ENCODE data around the gene SCYL1.
A peak's percentile ranks its signal among the peaks of the same experiment; 100 is the strongest.

Gene SCYL1

DNA sequence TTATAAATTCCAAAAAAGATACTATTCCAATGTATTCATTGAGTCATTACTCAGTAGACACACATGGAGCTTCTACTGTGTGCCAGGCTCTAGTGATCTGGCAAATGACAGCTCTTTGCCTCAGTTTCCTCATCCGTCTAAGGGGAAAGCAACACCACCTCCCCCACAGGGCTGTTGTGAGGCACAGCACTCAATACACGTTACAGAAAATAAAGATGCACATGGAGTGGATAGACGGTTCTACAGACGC is 32.6 kb upstream of the SCYL1 start:
- DNase-seq (ENCODE audit: low read depth): peak; percentile 18
- TF ChIP-seq POLR2A (IDR thresholded peaks at IDR 0.05; ENCODE audit: extremely low read depth, insufficient read length) (no peak), MYC (IDR thresholded peaks at IDR 0.05; ENCODE audit: low read depth, low read length) (peak; percentile 13; the same call in 1 of the 2 replicates)
- TF ChIP-seq, protein P1, sequence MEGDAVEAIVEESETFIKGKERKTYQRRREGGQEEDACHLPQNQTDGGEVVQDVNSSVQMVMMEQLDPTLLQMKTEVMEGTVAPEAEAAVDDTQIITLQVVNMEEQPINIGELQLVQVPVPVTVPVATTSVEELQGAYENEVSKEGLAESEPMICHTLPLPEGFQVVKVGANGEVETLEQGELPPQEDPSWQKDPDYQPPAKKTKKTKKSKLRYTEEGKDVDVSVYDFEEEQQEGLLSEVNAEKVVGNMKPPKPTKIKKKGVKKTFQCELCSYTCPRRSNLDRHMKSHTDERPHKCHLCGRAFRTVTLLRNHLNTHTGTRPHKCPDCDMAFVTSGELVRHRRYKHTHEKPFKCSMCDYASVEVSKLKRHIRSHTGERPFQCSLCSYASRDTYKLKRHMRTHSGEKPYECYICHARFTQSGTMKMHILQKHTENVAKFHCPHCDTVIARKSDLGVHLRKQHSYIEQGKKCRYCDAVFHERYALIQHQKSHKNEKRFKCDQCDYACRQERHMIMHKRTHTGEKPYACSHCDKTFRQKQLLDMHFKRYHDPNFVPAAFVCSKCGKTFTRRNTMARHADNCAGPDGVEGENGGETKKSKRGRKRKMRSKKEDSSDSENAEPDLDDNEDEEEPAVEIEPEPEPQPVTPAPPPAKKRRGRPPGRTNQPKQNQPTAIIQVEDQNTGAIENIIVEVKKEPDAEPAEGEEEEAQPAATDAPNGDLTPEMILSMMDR (IDR thresholded peaks at IDR 0.05; ENCODE audit: low read depth, low read length): no peak
- TF ChIP-seq, protein P2, sequence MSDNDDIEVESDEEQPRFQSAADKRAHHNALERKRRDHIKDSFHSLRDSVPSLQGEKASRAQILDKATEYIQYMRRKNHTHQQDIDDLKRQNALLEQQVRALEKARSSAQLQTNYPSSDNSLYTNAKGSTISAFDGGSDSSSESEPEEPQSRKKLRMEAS (IDR thresholded peaks at IDR 0.05; ENCODE audit: low read depth, low read length): no peak
- H3K4me3 ChIP-seq (ENCODE audit: low read depth, low read length): no peak overlapping the region

DNA sequence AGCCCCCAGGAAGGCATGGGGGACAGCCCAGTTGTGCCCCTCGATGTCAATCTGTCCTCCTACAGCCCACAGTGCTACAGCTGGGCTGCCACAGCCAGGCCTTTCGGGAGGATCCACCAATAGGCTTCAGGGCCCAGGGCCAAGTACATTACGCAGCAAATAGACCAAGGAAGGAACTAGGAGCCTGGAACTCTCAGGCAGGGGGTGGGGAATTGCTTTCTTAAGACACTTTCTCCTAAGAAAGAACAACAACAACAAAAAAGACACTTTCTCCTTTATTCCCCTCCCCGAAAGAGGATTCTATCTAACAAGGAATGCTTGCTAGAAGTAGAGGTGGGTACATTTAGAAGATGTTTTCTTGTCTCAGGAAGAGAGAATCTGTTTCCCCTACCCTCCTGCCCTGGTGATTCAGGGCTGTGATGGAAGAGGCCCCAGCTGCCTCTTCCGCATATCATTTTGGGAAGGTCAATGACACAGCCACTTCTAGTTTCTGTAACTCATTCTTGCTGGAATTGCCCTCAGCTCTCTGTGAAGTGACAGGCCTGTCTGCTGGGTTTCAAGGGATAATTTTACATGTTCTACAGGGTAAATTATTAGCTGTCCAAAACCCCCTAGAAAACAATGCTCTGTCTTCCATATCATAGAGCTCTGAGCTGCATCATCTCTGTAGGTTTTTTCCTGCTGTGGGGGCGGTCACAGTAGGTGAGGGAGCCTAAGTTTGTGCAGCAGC is 32.1 kb upstream of the SCYL1 start:
- TF ChIP-seq POLR2A (IDR thresholded peaks at IDR 0.05; ENCODE audit: extremely low read depth, insufficient read length) (no peak), MYC (IDR thresholded peaks at IDR 0.05; ENCODE audit: low read depth, low read length) (no peak)
- TF ChIP-seq, protein P2 (IDR thresholded peaks at IDR 0.05; ENCODE audit: low read depth, low read length): no peak
- TF ChIP-seq, protein P1 (IDR thresholded peaks at IDR 0.05; ENCODE audit: low read depth, low read length): no peak
- peak; percentile 63 for DNase-seq (ENCODE audit: low read depth)
- H3K4me3 ChIP-seq (ENCODE audit: low read depth, low read length): no peak overlapping the region

DNA sequence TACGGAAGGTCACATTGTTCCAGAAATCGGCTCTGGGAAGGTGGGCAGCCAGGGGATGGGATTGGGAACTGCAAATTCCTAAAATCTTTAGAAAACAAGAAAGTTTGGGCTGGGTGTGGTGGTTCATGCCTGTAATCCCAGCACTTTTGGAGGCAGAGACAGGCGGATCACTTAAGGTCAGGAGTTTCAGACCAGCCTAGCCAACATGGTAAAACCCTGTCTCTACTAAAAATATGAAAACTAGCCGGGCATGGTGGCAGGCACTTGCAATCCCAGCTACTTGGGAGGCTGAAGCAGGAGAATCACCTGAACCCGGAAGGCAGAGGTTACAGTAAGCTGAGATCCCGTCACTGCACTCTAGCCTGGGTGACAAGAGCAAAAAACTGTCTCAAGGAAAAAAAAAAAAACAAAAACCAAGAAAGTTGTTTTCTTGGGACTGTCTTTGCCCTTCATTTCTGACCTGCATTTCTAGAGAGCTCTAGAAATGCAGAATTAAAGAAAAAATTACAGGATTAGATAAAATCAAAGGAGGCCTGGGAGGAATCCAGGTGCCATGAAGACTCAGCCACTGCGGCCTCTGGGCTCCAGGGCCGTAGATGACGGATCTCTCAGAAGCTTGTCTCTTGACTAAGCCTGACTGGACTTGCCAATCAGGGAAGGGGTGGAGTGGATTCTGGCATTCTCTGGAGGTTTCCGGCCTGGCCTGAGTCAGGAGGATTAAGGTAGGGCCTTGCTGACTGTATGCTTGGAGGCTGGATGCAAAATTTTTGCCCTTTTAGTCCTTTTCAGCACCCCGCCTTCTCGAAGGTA is 31.3 kb upstream of the SCYL1 start:
- peak; percentile 7 for DNase-seq (ENCODE audit: low read depth)
- no peak overlapping the region for H3K4me3 ChIP-seq (ENCODE audit: low read depth, low read length)
- TF ChIP-seq, protein P2 (IDR thresholded peaks at IDR 0.05; ENCODE audit: low read depth, low read length): no peak

DNA sequence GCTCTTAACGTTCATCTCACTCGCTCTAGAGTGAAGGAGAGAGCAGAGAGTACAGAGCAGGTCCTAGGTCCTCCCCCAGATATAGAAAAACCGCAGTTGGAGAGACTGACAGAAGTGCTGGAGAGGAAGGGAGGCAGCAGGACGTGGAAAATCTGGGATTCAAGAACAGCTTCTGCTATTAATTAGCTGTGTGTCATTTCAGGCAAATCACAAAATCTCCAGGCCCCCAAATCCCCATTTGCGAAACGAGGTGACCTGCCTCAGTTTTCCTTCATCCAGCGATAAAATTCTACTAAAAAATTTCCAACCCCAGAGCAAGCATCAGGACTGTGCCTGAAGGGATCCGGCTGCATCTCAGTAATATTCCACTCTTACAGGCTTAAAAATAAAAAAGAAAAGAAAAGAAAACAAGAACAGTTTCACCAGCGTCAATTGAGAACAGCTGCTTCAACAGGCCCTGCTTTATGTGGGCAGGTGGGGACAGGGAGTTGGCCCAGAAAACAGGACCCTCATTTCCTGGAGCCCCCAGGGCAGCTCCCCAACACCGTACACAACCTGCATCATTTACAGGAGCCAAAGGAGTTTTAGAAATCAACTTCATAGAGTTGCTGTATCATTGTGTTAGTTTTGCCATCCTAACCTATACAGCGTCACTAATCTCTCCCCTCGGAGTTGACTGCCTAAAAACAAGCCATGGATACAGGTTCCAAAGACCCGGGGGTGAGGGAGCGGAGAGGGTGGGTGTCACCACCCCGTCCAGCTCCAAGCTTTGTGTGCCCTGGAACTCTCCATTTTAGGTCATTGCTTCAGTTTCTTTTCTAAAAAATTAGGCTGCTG is 28.4 kb upstream of the SCYL1 start:
- DNase-seq (ENCODE audit: low read depth): peak; percentile 46
- peak overlapping the region; percentile 66 for H3K4me3 ChIP-seq (ENCODE audit: low read depth, low read length)
- TF ChIP-seq MYC (IDR thresholded peaks at IDR 0.05; ENCODE audit: low read depth, low read length): no peak
- TF ChIP-seq, protein P2 (IDR thresholded peaks at IDR 0.05; ENCODE audit: low read depth, low read length): peak; percentile 11; the same call in 1 of the 2 replicates

DNA sequence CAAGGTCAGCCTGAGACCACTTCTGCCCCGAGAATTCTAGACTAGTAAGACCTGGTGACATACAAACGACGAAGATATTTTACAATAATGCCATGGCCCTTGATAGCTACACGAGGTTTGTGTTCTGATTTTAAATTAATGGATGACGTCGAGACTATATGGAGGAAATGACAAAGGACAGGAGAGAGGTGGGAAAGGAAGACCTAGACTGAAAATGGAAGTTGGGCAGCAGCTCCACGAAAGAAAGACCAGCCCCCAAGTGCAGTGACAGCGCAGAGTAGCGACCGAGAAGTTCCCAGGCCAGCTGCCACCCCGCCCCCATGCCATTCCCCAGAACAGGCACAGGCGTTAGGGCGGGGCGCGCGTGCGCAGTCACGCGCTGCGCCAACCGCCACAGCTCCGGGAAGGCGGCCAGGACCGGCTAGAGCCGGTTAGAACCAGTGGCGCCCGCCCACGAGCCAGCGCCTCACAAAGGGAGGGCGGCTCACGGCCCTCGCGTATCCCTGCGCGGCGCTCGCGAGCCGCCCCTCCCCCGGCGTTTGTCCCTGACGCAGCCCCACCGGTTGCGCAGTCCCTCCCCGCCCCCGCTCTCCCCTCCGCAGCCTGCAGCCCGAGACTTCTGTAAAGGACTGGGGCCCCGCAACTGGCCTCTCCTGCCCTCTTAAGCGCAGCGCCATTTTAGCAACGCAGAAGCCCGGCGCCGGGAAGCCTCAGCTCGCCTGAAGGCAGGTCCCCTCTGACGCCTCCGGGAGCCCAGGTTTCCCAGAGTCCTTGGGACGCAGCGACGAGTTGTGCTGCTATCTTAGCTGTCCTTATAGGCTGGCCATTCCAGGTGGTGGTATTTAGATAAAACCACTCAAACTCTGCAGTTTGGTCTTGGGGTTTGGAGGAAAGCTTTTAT is 27.5 kb upstream of the SCYL1 start:
- peak overlapping the region; percentile 87 for H3K4me3 ChIP-seq (ENCODE audit: low read depth, low read length)
- DNase-seq (ENCODE audit: low read depth): peak; percentile 100
- TF ChIP-seq, protein P1 (IDR thresholded peaks at IDR 0.05; ENCODE audit: low read depth, low read length): no peak
- TF ChIP-seq, protein P2 (IDR thresholded peaks at IDR 0.05; ENCODE audit: low read depth, low read length): peak; percentile 81
- TF ChIP-seq MYC (IDR thresholded peaks at IDR 0.05; ENCODE audit: low read depth, low read length) (peak; percentile 85), POLR2A (IDR thresholded peaks at IDR 0.05; ENCODE audit: extremely low read depth, insufficient read length) (peak; percentile 57)

Data from NB4 (cell line).